Nasal cavity respiratory epithelium epithelial cell of viscerocranial mucosa (primary cell): Measurements from ENCODE around the gene POLR2A. TPM values are rescaled to one million over a fixed set of nuclear protein-coding genes. Genes with fewer than 3 reads are reported as not detected.

Experiments used
- total RNA-seq: library from RNA; depleted of rRNA; stranded (reverse); fragments of >200 nt; gene quantifications from 2 replicates; pipeline ENCODE4 v1.2.3, GENCODE V29; 2014

The POLR2A gene
- 75.9 and 140 TPM in 2 replicates for total RNA-seq

DNA sequence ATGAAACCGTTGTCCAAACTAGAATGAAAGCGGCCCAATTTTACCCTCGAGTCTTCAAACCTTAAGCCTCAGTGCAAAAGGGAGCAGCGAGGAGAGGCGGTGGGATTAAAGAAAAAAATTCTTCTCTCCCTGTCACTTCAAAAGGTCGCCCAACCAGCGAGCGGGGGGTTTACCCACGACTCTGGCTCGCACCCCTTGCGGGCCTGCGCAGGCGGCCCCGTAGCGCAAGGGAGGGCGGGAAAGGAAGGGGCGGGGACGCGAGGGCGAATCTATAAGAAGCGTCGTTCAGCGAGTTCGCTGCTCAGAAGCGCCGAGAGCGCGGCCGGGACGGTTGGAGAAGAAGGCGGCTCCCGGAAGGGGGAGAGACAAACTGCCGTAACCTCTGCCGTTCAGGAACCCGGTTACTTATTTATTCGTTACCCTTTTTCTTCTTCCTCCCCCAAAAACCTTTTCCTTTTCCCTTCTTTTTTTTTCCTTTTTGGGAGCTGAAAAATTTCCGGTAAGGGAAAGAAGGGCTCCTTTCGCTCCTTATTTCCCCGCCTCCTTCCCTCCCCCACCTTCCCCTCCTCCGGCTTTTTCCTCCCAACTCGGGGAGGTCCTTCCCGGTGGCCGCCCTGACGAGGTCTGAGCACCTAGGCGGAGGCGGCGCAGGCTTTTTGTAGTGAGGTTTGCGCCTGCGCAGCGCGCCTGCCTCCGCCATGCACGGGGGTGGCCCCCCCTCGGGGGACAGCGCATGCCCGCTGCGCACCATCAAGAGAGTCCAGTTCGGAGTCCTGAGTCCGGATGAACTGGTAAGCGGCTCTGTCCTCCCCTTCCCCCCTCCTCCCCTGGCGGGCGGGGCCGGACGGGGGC is at the start of gene POLR2A:
Gene POLR2A, plus strand, starts transcription at position 300 of the 852 bp plus-strand sequence.

DNA sequence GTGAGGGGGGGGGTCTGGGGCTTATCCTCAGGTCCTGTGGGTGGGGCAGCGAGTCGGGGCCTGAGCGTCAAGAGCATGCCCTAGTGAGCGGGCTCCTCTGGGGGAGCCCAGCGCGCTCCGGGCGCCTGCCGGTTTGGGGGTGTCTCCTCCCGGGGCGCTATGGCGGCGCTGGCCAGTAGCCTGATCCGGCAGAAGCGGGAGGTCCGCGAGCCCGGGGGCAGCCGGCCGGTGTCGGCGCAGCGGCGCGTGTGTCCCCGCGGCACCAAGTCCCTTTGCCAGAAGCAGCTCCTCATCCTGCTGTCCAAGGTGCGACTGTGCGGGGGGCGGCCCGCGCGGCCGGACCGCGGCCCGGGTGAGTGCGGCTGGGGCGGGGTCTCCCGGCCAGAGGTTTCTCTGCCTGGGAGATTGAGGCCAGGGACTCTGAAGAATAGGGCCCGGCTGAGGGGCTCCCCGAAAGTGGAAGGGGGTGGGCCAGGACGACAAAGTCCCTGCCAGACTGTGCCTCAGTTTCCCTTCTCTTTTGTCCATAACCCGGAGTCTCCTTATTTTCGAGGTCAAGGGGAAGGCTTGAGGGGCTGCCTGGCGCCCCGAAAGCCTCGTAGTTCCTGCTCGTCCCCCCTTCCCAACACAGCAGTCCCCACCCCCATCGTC is 44.6 kb upstream of the POLR2A start, which contains the start of gene FGF11:
Gene FGF11, plus strand, starts transcription at position 51 of the 651 bp plus-strand sequence. Its CDS starts 109 bp downstream, at position 160.

DNA sequence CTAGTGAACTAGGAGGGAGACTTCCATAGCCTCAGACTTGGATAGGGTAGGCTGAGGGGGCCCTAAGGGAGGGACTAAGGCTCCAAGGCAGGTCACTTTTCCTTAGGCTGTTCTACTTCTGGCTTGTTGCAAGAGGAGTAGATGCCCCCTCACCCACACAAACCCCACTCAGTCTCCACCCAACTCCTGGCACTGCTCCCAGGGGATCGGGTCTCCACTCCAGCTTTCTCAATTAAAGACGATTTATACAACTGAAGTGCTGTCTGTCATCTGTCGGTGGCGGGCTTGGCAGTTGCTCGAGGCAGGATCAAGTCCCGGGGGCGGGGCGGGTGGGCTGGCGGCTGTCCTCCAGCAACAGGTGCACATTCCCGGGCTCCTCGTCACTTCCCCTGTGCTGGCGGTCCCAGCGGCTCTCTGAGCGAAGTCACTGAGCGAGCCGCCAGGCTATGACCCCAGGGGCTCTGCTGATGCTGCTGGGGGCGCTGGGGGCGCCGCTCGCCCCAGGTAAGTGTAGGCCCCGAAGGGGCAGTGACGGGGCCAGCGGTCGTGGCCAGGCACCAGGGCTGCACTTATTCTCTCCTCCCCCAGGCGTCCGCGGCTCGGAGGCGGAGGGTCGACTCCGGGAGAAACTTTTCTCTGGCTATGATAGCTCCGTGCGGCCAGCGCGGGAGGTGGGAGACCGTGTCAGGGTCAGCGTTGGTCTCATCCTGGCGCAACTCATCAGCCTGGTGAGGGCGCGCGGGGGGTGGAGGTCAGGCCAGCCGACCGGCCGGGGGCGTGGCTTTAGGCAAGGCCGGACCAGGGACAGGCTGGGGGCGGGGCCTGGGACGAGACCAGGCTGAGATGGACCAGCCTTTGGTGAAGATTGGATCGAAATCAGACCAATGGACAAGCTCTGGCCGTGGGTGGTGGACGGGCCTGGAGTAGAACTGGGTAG is 39.2 kb upstream of the POLR2A start, which contains the start of gene CHRNB1:
Gene CHRNB1, plus strand, starts transcription at position 380 of the 937 bp plus-strand sequence. Its CDS starts 67 bp downstream, at position 447.

DNA sequence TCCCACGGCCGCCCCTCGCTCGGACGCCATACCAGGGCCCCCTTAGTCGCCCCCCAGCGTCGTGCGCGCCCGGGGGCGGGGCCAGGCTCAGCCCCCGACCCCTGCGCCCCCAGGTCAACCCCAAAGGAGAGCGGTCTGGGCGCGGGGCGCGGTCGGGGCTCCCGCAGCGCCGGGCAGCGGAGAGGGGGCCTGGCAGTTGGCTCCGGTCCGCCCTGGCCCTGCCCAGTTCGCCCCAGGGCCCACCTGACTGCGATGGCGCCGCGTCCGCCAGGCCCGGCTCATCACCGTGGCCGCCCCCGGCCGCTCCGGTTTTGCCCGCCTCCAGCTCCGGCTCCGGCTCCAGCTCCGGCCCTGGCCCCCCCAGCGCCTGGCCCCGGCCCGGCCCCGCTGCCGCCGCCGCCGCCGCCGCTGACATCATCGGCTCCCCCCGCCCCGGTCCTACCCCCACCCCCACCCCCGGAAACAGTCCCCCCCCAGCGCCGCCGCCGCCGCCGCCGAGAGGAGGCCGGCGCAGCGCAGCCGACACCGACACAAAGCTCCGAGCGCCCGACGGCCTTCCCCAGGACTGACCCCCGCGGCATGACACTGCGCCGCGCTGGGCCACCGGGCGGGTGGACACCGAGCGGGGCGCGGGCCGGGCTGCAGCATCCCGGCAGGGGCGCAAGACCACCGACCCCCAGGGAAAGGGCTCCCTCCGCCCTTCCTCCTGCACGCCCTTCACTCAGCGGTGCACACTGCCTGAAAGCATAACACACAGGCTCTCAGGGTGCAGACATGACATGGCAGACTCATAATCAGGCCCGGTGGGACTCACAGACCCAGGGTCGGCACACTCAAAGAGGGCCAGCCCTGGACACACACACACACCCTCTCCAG is 4.7 kb upstream of the POLR2A start, which contains the start of gene ZBTB4:
Gene ZBTB4, minus strand, starts transcription at position 419 of the 876 bp plus-strand sequence. CDS start 12,830 bp downstream, outside the sequence.

DNA sequence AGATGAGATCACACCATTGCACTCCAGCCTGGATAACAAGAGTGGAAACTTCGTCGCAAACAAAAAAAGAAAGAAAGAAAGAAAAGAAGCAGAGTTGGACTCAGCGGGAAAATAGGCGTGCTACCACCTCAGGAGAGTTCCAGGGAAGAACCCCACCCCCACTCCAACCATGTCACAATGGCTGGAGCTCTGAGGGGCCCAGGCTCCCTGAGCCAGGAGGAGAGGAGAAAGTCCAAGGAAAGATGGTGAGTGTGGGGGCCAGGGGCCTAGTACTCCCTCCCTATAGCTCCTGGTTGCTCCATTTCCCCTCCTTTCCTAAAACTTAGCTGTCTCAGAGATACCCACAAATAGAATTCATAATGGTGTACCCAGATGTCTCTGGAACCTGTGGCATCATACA is 2.9 kb upstream of the POLR2A start, which contains the start of gene SLC35G6:
Gene SLC35G6, plus strand, starts transcription at position 172 of the 400 bp plus-strand sequence. Its CDS starts 71 bp downstream, at position 243.

DNA sequence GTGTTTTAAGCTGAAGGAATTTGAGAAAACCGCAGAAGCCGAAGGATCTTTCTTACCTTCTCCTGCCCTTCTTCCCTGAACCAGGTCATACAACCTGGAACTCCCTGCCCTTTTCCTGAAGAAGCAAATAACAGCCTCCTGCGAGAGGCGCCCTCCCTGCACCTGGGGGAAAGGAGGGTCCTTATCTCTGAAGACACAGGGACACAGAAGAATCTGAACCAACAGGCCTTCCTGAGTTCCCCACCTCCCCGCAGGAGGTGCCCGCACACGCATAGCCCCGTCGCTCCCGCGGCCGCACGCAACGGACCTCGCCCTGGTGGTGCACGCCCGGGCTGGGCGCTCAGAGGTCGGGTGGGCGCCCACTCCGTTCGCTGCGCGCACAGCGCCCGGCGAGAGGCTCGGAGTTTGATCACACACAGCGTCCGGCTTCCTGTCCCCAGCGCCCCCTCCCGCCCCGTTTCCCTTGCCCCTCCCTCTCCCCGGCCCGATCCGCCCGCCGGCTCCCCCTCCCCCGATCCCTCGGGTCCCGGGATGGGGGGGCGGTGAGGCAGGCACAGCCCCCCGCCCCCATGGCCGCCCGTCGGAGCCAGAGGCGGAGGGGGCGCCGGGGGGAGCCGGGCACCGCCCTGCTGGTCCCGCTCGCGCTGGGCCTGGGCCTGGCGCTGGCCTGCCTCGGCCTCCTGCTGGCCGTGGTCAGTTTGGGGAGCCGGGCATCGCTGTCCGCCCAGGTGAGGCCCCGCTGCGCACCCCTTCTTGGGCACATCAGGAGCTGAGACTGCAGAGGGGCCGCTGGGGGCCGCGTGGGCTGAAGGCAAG is 64.6 kb downstream of the POLR2A start, which contains the start of gene TNFSF12:
Gene TNFSF12, plus strand, starts transcription at position 474 of the 816 bp plus-strand sequence. Its CDS starts 96 bp downstream, at position 570.

Other genes starting within 250 kb of the POLR2A start
- 62.4 and 66.6 TPM in 2 replicates for gene DVL2, start 249.8 kb upstream of the POLR2A start, total RNA-seq
- gene PHF23, start 244.9 kb upstream of the POLR2A start, total RNA-seq, result 27.0 and 32.2 TPM in 2 replicates
- 57.8 and 81.4 TPM in 2 replicates for gene GABARAP, start 241.9 kb upstream of the POLR2A start, total RNA-seq
- 26.3 and 49.0 TPM in 2 replicates for gene CTDNEP1, start 232.6 kb upstream of the POLR2A start, total RNA-seq
- gene ELP5, start 232.2 kb upstream of the POLR2A start, total RNA-seq, result 11.0 and 16.7 TPM in 2 replicates
- gene CLDN7, start 221.9 kb upstream of the POLR2A start, total RNA-seq, result 453 and 573 TPM in 2 replicates
- gene SLC2A4, start 202.6 kb upstream of the POLR2A start, total RNA-seq, result under 0.01 and 0.14 TPM in 2 replicates
- 0.34 and 1.1 TPM in 2 replicates for gene YBX2, start 189.7 kb upstream of the POLR2A start, total RNA-seq
- gene EIF5A, start 176.7 kb upstream of the POLR2A start, total RNA-seq, result 435 and 611 TPM in 2 replicates
- 29.4 and 30.4 TPM in 2 replicates for gene GPS2, start 169.0 kb upstream of the POLR2A start, total RNA-seq
- 15.7 and 22.5 TPM in 2 replicates for gene NEURL4, start 155.0 kb upstream of the POLR2A start, total RNA-seq
- gene ACAP1, start 147.8 kb upstream of the POLR2A start, total RNA-seq, result 0.34 and 0.71 TPM in 2 replicates
- 7.2 and 21.0 TPM in 2 replicates for gene KCTD11, start 132.2 kb upstream of the POLR2A start, total RNA-seq
- gene TMEM95, start 129.2 kb upstream of the POLR2A start, total RNA-seq, result not detected in 2 replicates
- gene TNK1, start 103.3 kb upstream of the POLR2A start, total RNA-seq, result 5.8 and 10.6 TPM in 2 replicates
- 12.6 and 28.2 TPM in 2 replicates for gene PLSCR3, start 89.8 kb upstream of the POLR2A start, total RNA-seq
- 26.6 and 88.9 TPM in 2 replicates for gene TMEM256, start 80.3 kb upstream of the POLR2A start, total RNA-seq
- gene NLGN2, start 76.5 kb upstream of the POLR2A start, total RNA-seq, result 1.4 and 6.1 TPM in 2 replicates
- not detected in 2 replicates for gene SPEM1, start 64.0 kb upstream of the POLR2A start, total RNA-seq
- not detected in 2 replicates for gene SPEM2, start 58.8 kb upstream of the POLR2A start, total RNA-seq
- not detected in 2 replicates for gene SPEM3, start 55.5 kb upstream of the POLR2A start, total RNA-seq
- gene TMEM102, start 48.9 kb upstream of the POLR2A start, total RNA-seq, result 10.3 and 10.7 TPM in 2 replicates
- 19.1 and 44.3 TPM in 2 replicates for gene FGF11, start 44.9 kb upstream of the POLR2A start, total RNA-seq
- gene CHRNB1, start 39.3 kb upstream of the POLR2A start, total RNA-seq, result 7.6 and 14.7 TPM in 2 replicates
- gene ZBTB4, start 4.7 kb upstream of the POLR2A start, total RNA-seq, result 17.4 and 37.4 TPM in 2 replicates
- gene SLC35G6, start 2.9 kb upstream of the POLR2A start, total RNA-seq, result not detected in 2 replicates
- 0.34 and 2.5 TPM in 2 replicates for gene TNFSF12, start 64.7 kb downstream of the POLR2A start, total RNA-seq
- gene TNFSF13, start 74.4 kb downstream of the POLR2A start, total RNA-seq, result 2.6 and 3.8 TPM in 2 replicates
- 76.8 and 126 TPM in 2 replicates for gene SENP3, start 77.6 kb downstream of the POLR2A start, total RNA-seq
- gene CD68, start 95.3 kb downstream of the POLR2A start, total RNA-seq, result 8.3 and 13.7 TPM in 2 replicates
- gene MPDU1, start 99.5 kb downstream of the POLR2A start, total RNA-seq, result 31.0 and 32.5 TPM in 2 replicates
- 38.7 and 54.0 TPM in 2 replicates for gene SOX15, start 105.7 kb downstream of the POLR2A start, total RNA-seq
- 39.1 and 51.3 TPM in 2 replicates for gene FXR2, start 130.5 kb downstream of the POLR2A start, total RNA-seq
- gene SAT2, start 143.5 kb downstream of the POLR2A start, total RNA-seq, result 22.5 and 23.2 TPM in 2 replicates
- under 0.01 and 0.21 TPM in 2 replicates for gene SHBG, start 145.8 kb downstream of the POLR2A start, total RNA-seq
- gene ATP1B2, start 166.6 kb downstream of the POLR2A start, total RNA-seq, result not detected in 2 replicates
- gene TP53, start 203.1 kb downstream of the POLR2A start, total RNA-seq, result 26.7 and 40.1 TPM in 2 replicates
- 2.7 and 3.3 TPM in 2 replicates for gene WRAP53, start 204.1 kb downstream of the POLR2A start, total RNA-seq
- gene EFNB3, start 220.8 kb downstream of the POLR2A start, total RNA-seq, result under 0.01 and 0.14 TPM in 2 replicates
- gene DNAH2, start 233.4 kb downstream of the POLR2A start, total RNA-seq, result under 0.01 and 0.21 TPM in 2 replicates